ENCODE data around the gene CHSY3.

GRCh38 chr5:130159968-130160367 is 255.7 kb downstream of the CHSY3 start:
- TF ChIP-seq, protein P1, sequence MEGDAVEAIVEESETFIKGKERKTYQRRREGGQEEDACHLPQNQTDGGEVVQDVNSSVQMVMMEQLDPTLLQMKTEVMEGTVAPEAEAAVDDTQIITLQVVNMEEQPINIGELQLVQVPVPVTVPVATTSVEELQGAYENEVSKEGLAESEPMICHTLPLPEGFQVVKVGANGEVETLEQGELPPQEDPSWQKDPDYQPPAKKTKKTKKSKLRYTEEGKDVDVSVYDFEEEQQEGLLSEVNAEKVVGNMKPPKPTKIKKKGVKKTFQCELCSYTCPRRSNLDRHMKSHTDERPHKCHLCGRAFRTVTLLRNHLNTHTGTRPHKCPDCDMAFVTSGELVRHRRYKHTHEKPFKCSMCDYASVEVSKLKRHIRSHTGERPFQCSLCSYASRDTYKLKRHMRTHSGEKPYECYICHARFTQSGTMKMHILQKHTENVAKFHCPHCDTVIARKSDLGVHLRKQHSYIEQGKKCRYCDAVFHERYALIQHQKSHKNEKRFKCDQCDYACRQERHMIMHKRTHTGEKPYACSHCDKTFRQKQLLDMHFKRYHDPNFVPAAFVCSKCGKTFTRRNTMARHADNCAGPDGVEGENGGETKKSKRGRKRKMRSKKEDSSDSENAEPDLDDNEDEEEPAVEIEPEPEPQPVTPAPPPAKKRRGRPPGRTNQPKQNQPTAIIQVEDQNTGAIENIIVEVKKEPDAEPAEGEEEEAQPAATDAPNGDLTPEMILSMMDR (IDR thresholded peaks at IDR 0.05): no peak
- no peak for TF ChIP-seq POLR2A (IDR thresholded peaks at IDR 0.05)
